Smooth muscle cell (in vitro differentiated cells): ENCODE results near the gene HEMGN. TPM values are rescaled to one million over a fixed set of nuclear protein-coding genes. Genes with fewer than 3 reads are reported as not detected.

Source experiments
- DNase-seq: peaks from one replicate; lab custom pipeline; 2025; ENCODE audit not compliant: unreplicated experiment; lab: John Stamatoyannopoulos, UW
- H2AFZ ChIP-seq: fragments of 200-600 bp; sonication (generic); 2 replicates; pipeline ENCODE4 v1.6.0; 2016; ENCODE audit warnings: antibody characterized with exemption, low read depth, mild to moderate bottlenecking
- H3F3A ChIP-seq: fragments of 200-600 bp; sonication (generic); 2 replicates; pipeline ENCODE4 v1.6.0; 2017; ENCODE audit warnings: antibody characterized with exemption, low read depth
- H3K27ac ChIP-seq: fragments of 200-600 bp; sonication (generic); 2 replicates; pipeline ENCODE4 v1.5.1; 2016; ENCODE audit warnings: low read depth, mild to moderate bottlenecking
- H3K27me3 ChIP-seq: fragments of 200-600 bp; sonication (generic); 2 replicates; pipeline ENCODE4 v1.6.1; 2016; ENCODE audit warnings: low read depth, mild to moderate bottlenecking
- H3K36me3 ChIP-seq: fragments of 200-600 bp; sonication (generic); 2 replicates; pipeline ENCODE4 v1.5.1; 2016; ENCODE audit warnings: low read depth
- H3K4me1 ChIP-seq: fragments of 200-600 bp; sonication (generic); 2 replicates; pipeline ENCODE4 v1.5.1; 2016; ENCODE audit warnings: low read depth
- H3K4me2 ChIP-seq: fragments of 200-600 bp; sonication (generic); 2 replicates; pipeline ENCODE4 v1.6.0; 2016; ENCODE audit warnings: mild to moderate bottlenecking
- H3K4me3 ChIP-seq: fragments of 200-600 bp; sonication (generic); 2 replicates; pipeline ENCODE4 v1.5.1; 2016; ENCODE audit warnings: mild to moderate bottlenecking
- H3K79me2 ChIP-seq: fragments of 200-600 bp; sonication (generic); 2 replicates; pipeline ENCODE4 v1.6.0; 2016; ENCODE audit warnings: low read depth, mild to moderate bottlenecking
- H3K9ac ChIP-seq: fragments of 200-600 bp; sonication (generic); 2 replicates; pipeline ENCODE4 v1.6.0; 2016; ENCODE audit warnings: low read depth
- H3K9me3 ChIP-seq: fragments of 200-600 bp; sonication (generic); replicated peaks from 2 replicates; pipeline ENCODE4 v1.5.1; 2016; ENCODE audit warnings: low read depth
- H4K20me1 ChIP-seq: fragments of 200-600 bp; sonication (generic); 2 replicates; pipeline ENCODE4 v1.6.0; 2016; ENCODE audit warnings: low read depth
- WGBS: methylation state at CpG from one replicate; pipeline ENCODE4 v1.1.7; 2016; ENCODE audit warnings: low lambda C conversion rate; 5-methylcytosine and 5-hydroxymethylcytosine counted together
- polyA plus RNA-seq: library from polyadenylated mRNA; unstranded; fragments of >200 nt; fragmentation: Nextera tagmentation; extraction: Ambion mirVana; gene quantifications from 2 replicates; pipeline ENCODE4 v1.2.1, GENCODE V29; 2016
- total RNA-seq: library from RNA; depleted of rRNA; stranded (reverse); fragments of >200 nt; gene quantifications from 2 replicates; pipeline ENCODE4 v1.2.3, GENCODE V29; 2014
- TF ChIP-seq, protein P1 (sequence below): fragments of 200-600 bp; sonication (generic); IDR thresholded peaks from 2 replicates; pipeline ENCODE4 v1.5.1; 2017; ENCODE audit warnings: borderline replicate concordance, mild to moderate bottlenecking, antibody characterized with exemption; ENCODE audit not compliant: insufficient read depth, poor library complexity, severe bottlenecking

The HEMGN gene
- total and polyA plus RNA-seq, 2 experiments from 2014 or later = not detected

DNA sequence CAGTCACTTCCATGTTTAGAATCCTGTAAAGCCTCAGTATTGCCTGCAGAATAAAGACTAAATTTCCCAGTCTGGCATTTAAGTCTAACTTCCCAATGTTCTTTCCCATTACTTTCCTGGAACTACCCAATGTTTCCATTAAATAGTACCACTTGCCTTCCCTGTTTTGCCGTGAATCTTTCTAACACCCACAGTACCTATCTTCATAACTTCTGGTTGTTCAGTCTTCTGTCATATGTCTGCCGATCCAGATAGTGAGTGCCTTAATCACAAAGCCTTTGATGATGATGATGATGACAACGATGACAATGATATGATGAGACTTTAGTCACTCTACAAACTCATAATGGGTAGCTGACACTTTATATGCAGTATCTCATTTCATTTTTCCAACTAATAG is 6.6 kb upstream of the HEMGN start:
- H3K79me2 ChIP-seq = no peaks in the 10 kb centered on the region
- no peak overlapping the region for H2AFZ ChIP-seq
- no peaks in the 10 kb centered on the region for H4K20me1 ChIP-seq
- H3F3A ChIP-seq = no peaks in the 10 kb centered on the region
- no peak overlapping the region for H3K9ac ChIP-seq
- 75% methylated on average over 3 of the region's 3 CpGs for WGBS
- H3K4me1 ChIP-seq = no peaks in the 10 kb centered on the region
- TF ChIP-seq, protein P1, sequence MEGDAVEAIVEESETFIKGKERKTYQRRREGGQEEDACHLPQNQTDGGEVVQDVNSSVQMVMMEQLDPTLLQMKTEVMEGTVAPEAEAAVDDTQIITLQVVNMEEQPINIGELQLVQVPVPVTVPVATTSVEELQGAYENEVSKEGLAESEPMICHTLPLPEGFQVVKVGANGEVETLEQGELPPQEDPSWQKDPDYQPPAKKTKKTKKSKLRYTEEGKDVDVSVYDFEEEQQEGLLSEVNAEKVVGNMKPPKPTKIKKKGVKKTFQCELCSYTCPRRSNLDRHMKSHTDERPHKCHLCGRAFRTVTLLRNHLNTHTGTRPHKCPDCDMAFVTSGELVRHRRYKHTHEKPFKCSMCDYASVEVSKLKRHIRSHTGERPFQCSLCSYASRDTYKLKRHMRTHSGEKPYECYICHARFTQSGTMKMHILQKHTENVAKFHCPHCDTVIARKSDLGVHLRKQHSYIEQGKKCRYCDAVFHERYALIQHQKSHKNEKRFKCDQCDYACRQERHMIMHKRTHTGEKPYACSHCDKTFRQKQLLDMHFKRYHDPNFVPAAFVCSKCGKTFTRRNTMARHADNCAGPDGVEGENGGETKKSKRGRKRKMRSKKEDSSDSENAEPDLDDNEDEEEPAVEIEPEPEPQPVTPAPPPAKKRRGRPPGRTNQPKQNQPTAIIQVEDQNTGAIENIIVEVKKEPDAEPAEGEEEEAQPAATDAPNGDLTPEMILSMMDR = no peak
- H3K9me3 ChIP-seq = no peaks in the 10 kb centered on the region
- H3K36me3 ChIP-seq = no peaks in the 10 kb centered on the region
- peaks cover 71% of the 10 kb centered on the region for H3K27me3 ChIP-seq
- H3K4me2 ChIP-seq = no peak overlapping the region
- no peak overlapping the region for H3K27ac ChIP-seq
- no peak overlapping the region for H3K4me3 ChIP-seq
- DNase-seq = no peak

DNA sequence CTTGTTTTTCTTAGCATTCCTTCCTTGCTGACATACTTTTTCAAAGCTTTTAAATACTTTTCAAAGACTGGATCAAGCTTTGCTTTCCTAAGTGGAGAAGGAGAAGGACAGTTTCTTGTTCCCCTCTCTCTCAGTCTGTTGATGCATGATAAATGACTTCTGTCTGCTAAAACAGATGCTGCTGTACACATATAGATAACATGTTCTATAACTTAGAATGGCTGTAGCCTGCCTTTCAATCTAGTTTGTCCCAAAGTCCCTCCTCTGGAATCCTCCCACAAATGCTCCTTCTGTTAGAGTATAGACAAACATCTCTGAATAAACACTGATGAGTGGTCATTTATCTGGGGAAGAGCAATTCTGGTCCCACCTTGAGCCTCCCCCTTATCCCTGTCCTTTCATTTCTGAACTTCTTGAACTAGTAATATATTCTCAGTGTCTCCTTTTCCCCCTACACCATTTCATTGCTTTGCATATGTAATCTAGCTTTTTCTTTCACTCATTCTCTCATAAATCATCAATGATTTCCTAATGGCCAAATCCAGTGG is 5.4 kb upstream of the HEMGN start:
- H3K4me3 ChIP-seq = no peak overlapping the region
- H3K9me3 ChIP-seq = no peaks in the 10 kb centered on the region
- H2AFZ ChIP-seq = no peak overlapping the region
- no peaks in the 10 kb centered on the region for H3F3A ChIP-seq
- H3K4me1 ChIP-seq = no peaks in the 10 kb centered on the region
- H4K20me1 ChIP-seq = no peaks in the 10 kb centered on the region
- no peak overlapping the region for H3K9ac ChIP-seq
- H3K4me2 ChIP-seq = no peak overlapping the region
- no peak overlapping the region for H3K27ac ChIP-seq
- no peak for DNase-seq
- H3K79me2 ChIP-seq = no peaks in the 10 kb centered on the region
- peaks cover 81% of the 10 kb centered on the region for H3K27me3 ChIP-seq
- H3K36me3 ChIP-seq = no peaks in the 10 kb centered on the region
- TF ChIP-seq, protein P1 = no peak

DNA sequence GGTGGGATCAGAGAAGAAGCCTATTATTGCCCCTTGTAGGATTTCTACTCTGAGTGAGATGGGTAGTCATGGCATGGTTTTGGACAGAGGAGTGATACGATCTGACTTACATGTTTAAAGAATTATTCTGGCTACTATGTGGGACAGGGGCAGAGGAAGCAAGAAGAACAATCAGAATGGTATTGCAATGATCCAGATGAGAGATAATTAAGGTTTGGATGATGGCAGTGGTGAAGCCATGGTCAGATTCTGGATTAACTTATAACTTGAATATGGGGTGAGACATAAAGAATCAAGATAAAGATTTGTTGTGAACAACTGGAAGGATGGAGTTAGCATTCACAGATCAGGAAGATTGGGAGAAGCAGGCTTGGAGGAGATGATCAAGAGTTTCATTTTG is 3.4 kb upstream of the HEMGN start:
- Histone ChIP-seq H2AFZ (no peak overlapping the region), H3K4me1 (no peaks in the 10 kb centered on the region), H3K9me3 (no peaks in the 10 kb centered on the region), H3K4me3 (no peak overlapping the region), H3K9ac (no peak overlapping the region), H3K79me2 (no peaks in the 10 kb centered on the region), H4K20me1 (no peaks in the 10 kb centered on the region), H3F3A (no peaks in the 10 kb centered on the region), H3K4me2 (no peak overlapping the region), H3K36me3 (no peaks in the 10 kb centered on the region), H3K27ac (no peak overlapping the region), H3K27me3 (peaks cover 88% of the 10 kb centered on the region)
- 90% methylated on average over 1 of the region's 1 CpG for WGBS
- no peak for DNase-seq
- TF ChIP-seq, protein P1 = no peak

GRCh38 chr9:97940741-97941140 is 2.8 kb upstream of the HEMGN start:
- H3K27me3 ChIP-seq = peaks cover 93% of the 10 kb centered on the region
- 74% methylated on average over 3 of the region's 3 CpGs for WGBS

More at GRCh38 chr9:97940741-97941140, 2.8 kb upstream of the HEMGN start:
- no peaks in the 10 kb centered on the region for H4K20me1 ChIP-seq
- no peak overlapping the region for H3K4me2 ChIP-seq
- no peaks in the 10 kb centered on the region for H3K79me2 ChIP-seq
- no peaks in the 10 kb centered on the region for H3K4me1 ChIP-seq
- no peak overlapping the region for H3K9ac ChIP-seq
- no peak overlapping the region for H3K27ac ChIP-seq
- H3K36me3 ChIP-seq = no peaks in the 10 kb centered on the region
- H3K4me3 ChIP-seq = no peak overlapping the region
- H3K9me3 ChIP-seq = no peaks in the 10 kb centered on the region
- no peaks in the 10 kb centered on the region for H3F3A ChIP-seq
- no peak for DNase-seq
- TF ChIP-seq, protein P1 = no peak
- H2AFZ ChIP-seq = no peak overlapping the region
